ENCODE results near the gene FOXP1.

- no peak for TF ChIP-seq EZH2 (IDR thresholded peaks at IDR 0.05; ENCODE audit: borderline replicate concordance, insufficient read depth, low read depth, low read length, poor library complexity, severe bottlenecking)
- TF ChIP-seq, protein P1, sequence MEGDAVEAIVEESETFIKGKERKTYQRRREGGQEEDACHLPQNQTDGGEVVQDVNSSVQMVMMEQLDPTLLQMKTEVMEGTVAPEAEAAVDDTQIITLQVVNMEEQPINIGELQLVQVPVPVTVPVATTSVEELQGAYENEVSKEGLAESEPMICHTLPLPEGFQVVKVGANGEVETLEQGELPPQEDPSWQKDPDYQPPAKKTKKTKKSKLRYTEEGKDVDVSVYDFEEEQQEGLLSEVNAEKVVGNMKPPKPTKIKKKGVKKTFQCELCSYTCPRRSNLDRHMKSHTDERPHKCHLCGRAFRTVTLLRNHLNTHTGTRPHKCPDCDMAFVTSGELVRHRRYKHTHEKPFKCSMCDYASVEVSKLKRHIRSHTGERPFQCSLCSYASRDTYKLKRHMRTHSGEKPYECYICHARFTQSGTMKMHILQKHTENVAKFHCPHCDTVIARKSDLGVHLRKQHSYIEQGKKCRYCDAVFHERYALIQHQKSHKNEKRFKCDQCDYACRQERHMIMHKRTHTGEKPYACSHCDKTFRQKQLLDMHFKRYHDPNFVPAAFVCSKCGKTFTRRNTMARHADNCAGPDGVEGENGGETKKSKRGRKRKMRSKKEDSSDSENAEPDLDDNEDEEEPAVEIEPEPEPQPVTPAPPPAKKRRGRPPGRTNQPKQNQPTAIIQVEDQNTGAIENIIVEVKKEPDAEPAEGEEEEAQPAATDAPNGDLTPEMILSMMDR (IDR thresholded peaks at IDR 0.05): no peak
These were observed 318.7 kb downstream of the FOXP1 start for GRCh38 chr3:71264840-71265239.

Measured in B cell (primary cell).